ENCODE results near the gene TEX14. TPM values are rescaled to one million over a fixed set of nuclear protein-coding genes. Genes with fewer than 3 reads are reported as not detected.
A peak's percentile ranks its signal among the peaks of the same experiment; 100 is the strongest.

Gene TEX14
- total and polyA plus RNA-seq, 10 of the 15 experiments (the other 5 are each of a cell fraction or from before 2014, with no cell fraction given) = 0.15 to 1.3 (median 0.66) TPM

DNA sequence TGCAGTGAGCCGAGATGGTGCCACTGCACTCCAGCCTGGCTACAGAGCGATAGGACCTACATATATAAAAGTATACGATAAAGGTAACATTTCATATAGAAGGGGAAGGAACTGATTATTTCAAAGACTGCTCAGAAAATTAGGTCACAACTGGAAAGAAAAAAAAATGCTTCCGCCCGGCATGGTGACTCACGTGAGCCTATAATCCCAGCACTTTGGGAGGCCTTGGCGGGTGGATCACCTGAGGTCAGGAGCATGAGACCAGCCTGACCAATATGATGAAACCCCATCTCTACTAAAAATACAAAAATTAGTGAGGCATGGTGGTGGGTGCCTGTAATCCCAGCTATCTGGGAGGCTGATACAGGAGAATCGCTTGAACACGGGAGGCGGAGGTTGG is 7.8 kb downstream of the TEX14 start:
- no peaks in the 10 kb centered on the region for H3K79me2 ChIP-seq (ENCODE audit: control insufficient read depth, insufficient read depth, low read length)
- no peak overlapping the region for H3K4me2 ChIP-seq (ENCODE audit: control insufficient read depth, insufficient read depth)
- in situ Hi-C loops (cut with MboI) (no loop called here), intact Hi-C loops (cut with micrococcal nuclease; ENCODE audit: unreplicated experiment) (no loop called here)
- no peaks in the 10 kb centered on the region for H3K9me3 ChIP-seq (replicated peaks; ENCODE audit: control insufficient read depth, insufficient read depth, low read length)
- no TSS peak for BruUV-seq (replicated peaks)
- no peak for TF ChIP-seq MTA2 (IDR thresholded peaks at IDR 0.05; ENCODE audit: low read depth)
- no peak for TF ChIP-seq ZNF274 (IDR thresholded peaks at IDR 0.05; ENCODE audit: insufficient read depth, insufficient read length)
- TF ChIP-seq POLR2A (IDR thresholded peaks at IDR 0.05; ENCODE audit: low read depth, low read length) = no peak
- TF ChIP-seq EP300 (IDR thresholded peaks at IDR 0.05; ENCODE audit: borderline replicate concordance in 1 of 2, control insufficient read depth in 1 of 2, low read depth in 2 of 2, low read length in 2 of 2) = no peak
- TF ChIP-seq MTA3 (IDR thresholded peaks at IDR 0.05; ENCODE audit: borderline replicate concordance, low read length) = no peak
- TF ChIP-seq ETV6 (conservative IDR thresholded peaks at IDR 0.05 in 1 of 2, IDR thresholded peaks at IDR 0.05 in 1 of 2; ENCODE audit: borderline replicate concordance in 1 of 2, low read depth in 1 of 2) = 0 out of 4 replicates have a peak, but pooled peaks of 1 of the 2 experiments have one; percentile 3
- no peak for TF ChIP-seq CEBPB (IDR thresholded peaks at IDR 0.05; ENCODE audit: borderline replicate concordance in 1 of 2, low read depth in 2 of 2, low read length in 2 of 2)
- H3K4me3 ChIP-seq = no peak overlapping the region
- H2AFZ ChIP-seq (ENCODE audit: control insufficient read depth, low read depth, low read length) = no peak overlapping the region
- peaks cover 11% of the 10 kb centered on the region for H3K4me1 ChIP-seq (ENCODE audit: control insufficient read depth, insufficient read depth, low read length)
- no peaks in the 10 kb centered on the region for H3K36me3 ChIP-seq (ENCODE audit: control insufficient read depth in 2 of 2, insufficient read depth in 2 of 2, low read length in 1 of 2)
- DNase-seq (ENCODE audit: low read depth, low spot score) = no peak
- WGBS (ENCODE audit: insufficient coverage, insufficient replicate concordance, low lambda C conversion rate, missing lambda C conversion rate) = 93% methylated on average over 10 of the region's 10 CpGs
- H3K27me3 ChIP-seq (replicated peaks in 1 of 2; ENCODE audit: control insufficient read depth in 2 of 2, insufficient read depth in 2 of 2, low read length in 1 of 2) = no peaks in the 10 kb centered on the region
- ChIA-PET CTCF (interaction anchor here (0.6 to 1.4 kb wide), 2 partner anchors 13 to 258 kb away, joined by 3 read pairs; no protein-coding TSS in a partner anchor), SMC1A (ENCODE audit: uncharacterized antibody, unreplicated experiment) (no interaction called here), RAD21 (ENCODE audit: unreplicated experiment) (no interaction called here), POLR2A (interaction anchor here (0.7 to 1.0 kb wide), 3 partner anchors 11 to 112 kb away, joined by 3 read pairs; no protein-coding TSS in a partner anchor)
- FAIRE-seq = no peak
- H3K27ac ChIP-seq (ENCODE audit: control insufficient read depth, insufficient read depth) = no peak overlapping the region
- no peak for ATAC-seq
- no peaks in the 10 kb centered on the region for H4K20me1 ChIP-seq (ENCODE audit: control insufficient read depth, insufficient read depth)
- H3K9ac ChIP-seq (ENCODE audit: control insufficient read depth, insufficient read depth, low read length) = no peak overlapping the region

Measured in GM12878 (cell line).